ENCODE measurements around the gene STMN3. TPM values are rescaled to one million over a fixed set of nuclear protein-coding genes. Genes with fewer than 3 reads are reported as not detected.
A peak's percentile ranks its signal among the peaks of the same experiment; 100 is the strongest.

STMN3 gene
- polyA plus RNA-seq, 1 experiment, result 12.7 TPM

DNA sequence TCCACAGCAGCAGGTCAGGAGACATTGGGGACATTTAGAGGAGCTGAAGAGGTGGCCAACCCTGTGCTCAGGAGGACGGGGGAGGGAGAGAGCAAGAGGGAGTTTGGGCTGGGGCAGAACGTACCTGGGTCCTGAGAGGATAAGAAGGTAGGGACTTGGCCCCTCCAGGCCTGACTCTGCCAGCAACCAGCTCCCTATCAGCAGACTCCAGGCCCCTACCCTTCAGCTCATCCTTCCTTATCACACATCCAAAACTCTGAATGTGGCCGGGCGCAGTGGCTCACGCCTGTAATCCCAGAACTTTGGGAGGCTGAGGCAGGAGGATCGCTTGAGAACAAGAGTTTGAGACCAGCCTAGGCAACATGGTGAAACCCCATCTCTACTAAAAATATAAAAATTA is 5.0 kb downstream of the STMN3 start:
- POLR2A ChIA-PET, result no interaction called here

DNA sequence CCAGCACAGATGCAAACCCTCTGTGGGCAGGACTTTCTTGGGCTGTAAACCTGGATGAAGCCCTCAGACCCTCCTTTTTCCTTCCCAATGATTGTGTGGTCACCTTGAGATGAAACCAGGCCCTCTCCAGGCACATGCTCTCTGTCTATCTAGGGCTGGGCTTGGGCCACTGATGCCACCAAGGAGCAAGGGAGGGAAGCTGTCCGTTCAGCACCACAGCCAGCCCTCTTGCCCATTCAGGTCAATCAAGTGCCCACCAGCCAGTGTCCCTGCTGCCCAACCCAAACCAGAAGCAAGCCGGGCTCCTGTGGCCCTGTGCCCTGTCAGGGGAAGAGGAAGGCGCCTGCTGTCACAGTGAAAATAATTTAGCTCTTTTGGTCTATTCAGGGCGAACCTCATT is 8.0 kb downstream of the STMN3 start:
- ChIA-PET POLR2A (no interaction called here), CTCF (no interaction called here)
- DNase-seq (ENCODE audit: low read depth), result no peak
- Histone ChIP-seq H3K36me3 (ENCODE audit: control insufficient read depth, insufficient read depth, low read length) (no peaks in the 10 kb centered on the region), H3K27me3 (ENCODE audit: control insufficient read depth, insufficient read depth, low read length) (no peaks in the 10 kb centered on the region), H3K4me3 (ENCODE audit: low read depth, low read length) (no peak overlapping the region)
- TF ChIP-seq, protein P1, sequence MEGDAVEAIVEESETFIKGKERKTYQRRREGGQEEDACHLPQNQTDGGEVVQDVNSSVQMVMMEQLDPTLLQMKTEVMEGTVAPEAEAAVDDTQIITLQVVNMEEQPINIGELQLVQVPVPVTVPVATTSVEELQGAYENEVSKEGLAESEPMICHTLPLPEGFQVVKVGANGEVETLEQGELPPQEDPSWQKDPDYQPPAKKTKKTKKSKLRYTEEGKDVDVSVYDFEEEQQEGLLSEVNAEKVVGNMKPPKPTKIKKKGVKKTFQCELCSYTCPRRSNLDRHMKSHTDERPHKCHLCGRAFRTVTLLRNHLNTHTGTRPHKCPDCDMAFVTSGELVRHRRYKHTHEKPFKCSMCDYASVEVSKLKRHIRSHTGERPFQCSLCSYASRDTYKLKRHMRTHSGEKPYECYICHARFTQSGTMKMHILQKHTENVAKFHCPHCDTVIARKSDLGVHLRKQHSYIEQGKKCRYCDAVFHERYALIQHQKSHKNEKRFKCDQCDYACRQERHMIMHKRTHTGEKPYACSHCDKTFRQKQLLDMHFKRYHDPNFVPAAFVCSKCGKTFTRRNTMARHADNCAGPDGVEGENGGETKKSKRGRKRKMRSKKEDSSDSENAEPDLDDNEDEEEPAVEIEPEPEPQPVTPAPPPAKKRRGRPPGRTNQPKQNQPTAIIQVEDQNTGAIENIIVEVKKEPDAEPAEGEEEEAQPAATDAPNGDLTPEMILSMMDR (IDR thresholded peaks at IDR 0.05; ENCODE audit: insufficient read depth, low read depth, low read length), result no peak

More for the DNA sequence above, 5.0 kb downstream of the STMN3 start:
- H3K27me3 ChIP-seq (ENCODE audit: control insufficient read depth, insufficient read depth, low read length), result peaks cover 7% of the 10 kb centered on the region; the same call in 1 of the 2 replicates
- no peaks in the 10 kb centered on the region for H3K36me3 ChIP-seq (ENCODE audit: control insufficient read depth, insufficient read depth, low read length)
- H3K4me3 ChIP-seq (ENCODE audit: low read depth, low read length), result no peak overlapping the region
- TF ChIP-seq, protein P1 (IDR thresholded peaks at IDR 0.05; ENCODE audit: insufficient read depth, low read depth, low read length), result no peak
- CTCF ChIA-PET, result interaction anchor here (1.3 kb wide), 1 partner anchor 10 kb away, joined by 3 read pairs; the partner anchor contains the start of gene RTEL1
- no peak for DNase-seq (ENCODE audit: low read depth)

DNA sequence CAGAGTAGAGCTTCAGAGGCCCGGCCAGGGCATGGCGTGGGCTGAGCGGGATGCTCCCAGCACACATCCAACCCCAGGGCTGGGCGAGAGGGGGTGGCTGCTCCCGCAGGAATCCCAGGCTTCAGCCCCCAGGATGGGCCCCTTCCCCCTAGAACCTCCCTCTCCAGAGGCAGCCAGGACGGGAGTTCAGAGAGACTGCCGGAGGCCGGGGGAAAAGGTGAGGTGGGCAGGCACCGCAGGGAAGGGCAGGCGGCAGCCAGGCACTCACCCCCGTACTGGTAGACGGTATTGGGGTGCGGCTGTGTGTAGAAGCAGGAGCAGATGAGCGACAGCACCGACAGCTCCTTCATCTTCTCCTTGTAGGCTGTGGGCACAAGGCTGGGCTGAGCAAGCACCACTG is 9.3 kb downstream of the STMN3 start:
- no peaks in the 10 kb centered on the region for H3K27me3 ChIP-seq (ENCODE audit: control insufficient read depth, insufficient read depth, low read length)
- no peak overlapping the region for H3K4me3 ChIP-seq (ENCODE audit: low read depth, low read length)
- DNase-seq (ENCODE audit: low read depth), result no peak
- H3K36me3 ChIP-seq (ENCODE audit: control insufficient read depth, insufficient read depth, low read length), result no peaks in the 10 kb centered on the region
- ChIA-PET CTCF (no interaction called here), POLR2A (no interaction called here)
- TF ChIP-seq, protein P1 (IDR thresholded peaks at IDR 0.05; ENCODE audit: insufficient read depth, low read depth, low read length), result no peak

DNA sequence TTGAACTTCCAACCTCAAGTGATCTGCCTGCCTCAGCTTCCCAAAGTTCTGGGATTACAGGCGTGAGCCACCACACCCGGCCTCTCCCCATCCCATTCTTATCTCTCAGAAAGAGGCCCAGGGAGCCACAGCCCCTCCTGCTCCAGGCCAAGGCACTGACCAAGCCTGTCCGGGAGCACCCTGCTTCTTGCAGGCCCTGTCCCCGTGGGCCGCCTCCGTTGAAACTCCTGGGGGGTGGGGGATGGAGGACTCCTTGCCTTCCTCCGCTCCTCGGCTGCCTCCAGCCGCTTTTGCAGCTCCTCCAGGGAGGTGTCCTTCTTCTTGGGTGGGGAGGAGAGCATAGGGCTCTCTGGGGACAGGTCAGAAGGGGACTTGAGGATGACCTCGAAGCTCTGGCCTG is 9.7 kb downstream of the STMN3 start:
- Histone ChIP-seq H3K27me3 (ENCODE audit: control insufficient read depth, insufficient read depth, low read length) (no peaks in the 10 kb centered on the region), H3K4me3 (ENCODE audit: low read depth, low read length) (no peak overlapping the region), H3K36me3 (ENCODE audit: control insufficient read depth, insufficient read depth, low read length) (no peaks in the 10 kb centered on the region)
- TF ChIP-seq, protein P1 (IDR thresholded peaks at IDR 0.05; ENCODE audit: insufficient read depth, low read depth, low read length), result no peak
- ChIA-PET CTCF (no interaction called here), POLR2A (no interaction called here)
- DNase-seq (ENCODE audit: low read depth), result no peak

DNA sequence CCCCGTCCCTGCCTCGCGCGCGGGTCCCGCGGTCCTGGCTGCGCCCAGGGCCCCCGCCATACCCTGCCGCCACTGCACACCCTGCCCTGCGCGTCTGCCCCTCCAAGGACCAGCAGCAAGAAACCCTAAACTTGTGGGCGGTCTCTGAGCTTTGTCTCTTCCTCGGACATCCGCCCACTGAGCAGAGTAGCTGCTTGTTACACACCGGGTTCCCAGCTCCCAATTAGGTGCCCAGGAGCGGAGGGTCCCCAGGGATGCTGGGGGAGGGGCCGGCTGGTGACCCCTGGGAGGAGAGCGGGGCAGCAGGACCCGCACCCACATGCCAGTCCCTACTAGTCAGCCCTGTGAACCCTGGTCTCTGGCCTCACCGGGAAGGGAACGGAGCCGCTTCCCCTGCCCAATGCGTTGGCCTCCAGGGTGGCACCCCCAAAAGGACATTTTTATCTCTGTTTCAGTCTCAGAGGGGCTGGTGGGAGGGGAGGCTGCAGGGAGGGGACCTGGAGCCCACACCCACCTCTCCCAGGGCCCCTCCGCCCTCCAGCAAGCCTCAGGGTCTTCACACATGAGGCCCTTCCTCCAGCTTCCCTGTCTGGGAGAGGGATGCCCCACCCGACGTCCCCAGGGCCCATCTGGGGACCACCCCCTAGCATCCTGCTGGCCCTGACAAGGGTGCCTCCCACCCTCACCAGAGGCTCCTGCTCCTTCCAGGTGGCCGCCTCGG is 10.5 kb downstream of the STMN3 start:
- DNase-seq (ENCODE audit: low read depth), result no peak
- Histone ChIP-seq H3K27me3 (ENCODE audit: control insufficient read depth, insufficient read depth, low read length) (no peaks in the 10 kb centered on the region), H3K4me3 (ENCODE audit: low read depth, low read length) (peak overlapping the region; percentile 50), H3K36me3 (ENCODE audit: control insufficient read depth, insufficient read depth, low read length) (no peaks in the 10 kb centered on the region)
- ChIA-PET POLR2A (interaction anchor here (0.7 kb wide), 1 partner anchor 39 kb away, joined by 3 read pairs; no protein-coding TSS in a partner anchor), CTCF (interaction anchor here (0.6 to 1.7 kb wide), 5 partner anchors 10 to 105 kb away, joined by 3 read pairs; partner anchors contain the start of genes PTK6, RTEL1 and STMN3)
- TF ChIP-seq, protein P1 (IDR thresholded peaks at IDR 0.05; ENCODE audit: insufficient read depth, low read depth, low read length), result no peak
